NCI-H1930 (cell line): ENCODE results near the gene MFNG.
"Not testable (repeated sequence)": the region's sequence is repeated elsewhere in the genome, so short reads cannot be mapped to it uniquely, and the experiment has no call there.

ENCODE experiments used
- DNase-seq, 2 experiments: peaks; one replicate each; lab custom pipeline; 2025; lab: John Stamatoyannopoulos, UW

The MFNG gene

GRCh38 chr22:37486224-37486845 lies at the start of gene MFNG:
TSS of gene MFNG (minus strand) at chr22:37486384. CDS start at chr22:37486177, 207 bp downstream.
- no peak for DNase-seq

DNA sequence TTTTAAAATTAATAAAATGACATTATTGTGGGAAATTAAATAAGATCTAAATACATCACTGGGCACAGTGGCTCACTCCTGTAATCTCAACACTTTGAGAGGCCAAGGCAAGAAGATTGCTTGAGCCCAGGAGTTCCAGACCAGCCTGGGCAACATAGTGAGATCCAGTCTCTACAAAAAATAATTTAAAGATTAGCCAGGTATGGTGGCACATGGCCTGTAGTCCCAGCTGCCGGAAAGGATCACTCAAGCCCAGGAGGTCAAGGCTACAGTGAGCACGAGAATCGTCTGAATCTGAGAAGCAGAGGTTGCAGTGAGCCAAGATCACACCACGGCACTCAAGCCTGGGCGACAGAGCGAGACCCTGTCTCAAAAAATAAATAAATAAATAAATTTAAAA lies 49.0 kb upstream of the MFNG start:
- DNase-seq, result no peak

- no peak for DNase-seq
Measured at GRCh38 chr22:37534445-37534844, 48.3 kb upstream of the MFNG start.

GRCh38 chr22:37533995-37534394 lies 47.8 kb upstream of the MFNG start:
- DNase-seq, result no peak

GRCh38 chr22:37529652-37530345 lies 43.6 kb upstream of the MFNG start:
- no peak for DNase-seq

GRCh38 chr22:37527952-37528351 lies 41.8 kb upstream of the MFNG start:
- DNase-seq, result not testable (repeated sequence)

GRCh38 chr22:37527081-37527752 lies 41.0 kb upstream of the MFNG start:
- not testable (repeated sequence) for DNase-seq

DNA sequence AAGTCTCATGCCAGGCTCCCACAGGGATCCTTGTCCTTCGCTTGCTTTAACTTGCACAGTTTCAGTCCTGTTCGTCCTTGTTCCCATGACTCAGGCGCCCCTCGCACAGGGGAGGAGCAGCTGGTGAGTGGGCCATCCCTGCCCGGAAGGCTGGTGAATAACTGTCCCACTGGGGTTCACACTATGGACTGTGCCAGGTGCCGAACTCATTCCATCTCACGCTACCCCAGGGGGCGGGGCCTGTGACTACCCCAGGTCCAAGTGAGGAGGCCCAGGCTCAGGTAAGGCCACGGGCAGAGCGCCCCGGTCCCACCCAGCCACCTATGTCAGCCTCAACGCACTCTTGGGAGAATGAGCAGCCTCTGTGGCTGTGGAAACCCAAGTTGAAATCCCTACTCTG lies 40.2 kb upstream of the MFNG start:
- DNase-seq, result no peak

DNA sequence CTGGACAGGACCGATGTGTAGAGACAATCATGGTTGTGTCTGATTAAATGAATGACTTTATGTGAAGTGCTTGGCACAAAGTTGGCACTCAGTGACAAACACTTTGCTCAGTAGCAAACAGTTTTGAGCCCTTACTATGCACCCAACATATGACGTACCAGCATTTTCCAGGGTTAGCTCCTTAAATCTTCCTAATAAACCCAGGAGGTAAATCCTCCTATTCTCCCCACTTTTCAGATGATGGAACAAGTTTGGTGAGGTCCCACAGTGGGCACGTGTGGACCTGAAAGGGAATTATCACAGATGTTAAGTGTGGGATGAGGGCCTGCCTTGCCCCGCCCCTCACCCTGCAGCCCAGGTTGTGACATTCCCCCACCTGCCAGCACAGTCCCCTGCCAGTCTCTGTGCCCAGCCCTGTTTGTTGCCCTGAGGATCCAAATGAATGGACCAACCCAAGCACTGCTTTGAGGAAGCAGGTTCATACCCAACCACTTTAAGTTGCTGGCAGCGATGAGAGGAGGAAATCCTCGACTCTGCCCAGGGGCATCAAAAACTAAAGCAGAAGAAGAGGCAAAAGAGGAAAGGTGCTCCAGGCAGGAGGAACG lies 39.7 kb upstream of the MFNG start:
- no peak for DNase-seq

DNA sequence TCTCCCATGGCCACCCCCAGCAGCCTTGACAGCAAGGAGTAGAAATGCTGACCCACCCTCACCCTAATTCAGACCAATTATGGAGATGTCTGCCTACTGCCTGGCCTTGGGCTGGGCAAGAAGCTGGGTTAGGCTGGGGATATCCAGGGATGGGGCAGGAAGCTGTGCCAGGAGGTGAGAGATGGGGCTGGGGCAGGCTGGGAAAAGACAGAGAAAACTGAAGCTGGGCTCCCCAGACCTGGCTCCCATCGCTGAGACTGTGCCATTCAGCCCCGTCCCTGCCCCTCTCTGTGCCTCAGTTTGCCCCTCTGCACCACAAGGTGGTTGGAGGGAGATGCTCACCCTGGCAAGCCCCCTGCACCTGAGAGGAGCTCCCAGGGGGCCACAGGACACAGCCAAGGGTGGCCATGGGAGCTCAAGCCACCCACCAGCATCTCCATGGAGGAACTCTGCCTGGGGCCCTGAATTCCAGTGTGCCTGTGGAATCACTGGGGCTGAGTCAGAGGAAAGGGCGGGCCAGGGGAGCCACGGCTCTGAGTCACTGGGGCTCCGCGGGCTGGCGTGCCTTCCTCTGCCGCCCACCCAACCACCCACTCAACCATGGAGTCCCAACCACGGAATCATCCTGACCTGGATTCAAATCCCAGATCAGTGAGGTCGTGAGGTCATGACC lies 39.0 kb upstream of the MFNG start:
- no peak for DNase-seq

DNA sequence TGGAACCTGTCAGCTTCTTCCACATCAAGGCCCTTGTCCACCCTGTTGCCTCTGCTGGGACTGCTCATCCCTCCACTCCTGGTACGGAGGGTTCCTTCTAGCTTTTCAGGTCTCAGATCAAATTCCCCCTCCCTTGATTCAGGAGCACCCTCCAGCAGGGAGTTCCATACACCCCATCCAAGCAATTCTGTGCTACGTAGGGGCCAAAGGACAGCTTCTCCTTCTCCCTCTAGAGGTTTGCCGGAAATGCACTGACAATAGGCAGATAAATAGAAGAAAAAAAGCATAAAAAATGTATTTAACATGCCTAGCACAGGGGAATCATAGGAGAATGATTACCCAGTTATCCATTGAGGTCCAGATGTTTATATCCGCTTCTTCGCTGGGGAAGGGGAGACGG lies 36.3 kb upstream of the MFNG start:
- DNase-seq, result no peak

DNA sequence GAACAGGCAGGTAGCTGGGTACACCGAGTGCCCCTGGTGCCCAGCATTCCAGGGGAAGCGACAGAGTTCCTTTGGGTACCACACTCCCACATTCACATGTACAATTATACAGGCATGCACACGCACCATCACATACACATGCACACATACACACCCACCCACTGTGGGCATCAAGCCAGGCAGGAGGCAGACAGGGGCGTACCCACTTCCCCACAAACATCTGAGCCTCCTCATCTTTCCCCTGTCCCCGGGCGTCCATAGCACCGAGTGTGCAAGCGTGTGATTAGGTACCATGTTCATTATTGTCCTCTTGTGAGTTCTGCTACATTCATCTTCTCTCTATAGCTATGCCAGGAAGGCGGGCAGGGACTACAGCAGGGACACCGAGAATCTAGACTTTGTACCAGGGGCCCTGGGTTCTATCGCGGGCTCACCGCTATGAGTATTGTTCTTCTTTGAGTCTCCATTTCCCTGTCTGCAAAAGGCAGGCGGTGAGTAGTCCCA lies 35.1 kb upstream of the MFNG start:
- DNase-seq, result no peak

DNA sequence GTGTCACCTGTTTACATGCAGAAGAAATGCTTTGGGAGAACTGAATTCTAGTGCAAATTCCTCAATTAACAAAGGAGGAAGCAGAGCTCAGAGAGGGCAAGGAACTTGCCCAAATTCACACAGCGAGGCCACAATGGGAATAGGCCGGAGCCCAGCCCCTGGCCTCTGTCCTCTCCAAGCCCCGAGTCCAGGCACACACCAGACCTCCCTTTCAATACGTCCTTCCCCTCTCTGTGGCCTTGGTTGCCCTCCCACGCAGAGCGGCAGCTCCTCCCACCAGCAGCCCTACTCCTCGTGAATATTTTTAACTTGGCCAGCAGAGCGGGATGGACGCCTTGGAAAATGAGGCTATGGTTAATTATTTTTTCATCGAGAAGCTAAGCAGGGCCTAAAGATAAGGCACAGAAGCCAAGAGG lies 34.6 kb upstream of the MFNG start:
- no peak for DNase-seq

GRCh38 chr22:37519268-37520195 lies 33.3 kb upstream of the MFNG start, which contains the start of gene CARD10:
TSS of gene CARD10 (minus strand) at chr22:37519415. CDS start at chr22:37519200, 215 bp downstream.
- DNase-seq, result no peak

GRCh38 chr22:37518509-37519267 lies 32.5 kb upstream of the MFNG start:
- DNase-seq, result no peak

GRCh38 chr22:37517826-37518450 lies 31.8 kb upstream of the MFNG start:
- DNase-seq, result no peak

DNA sequence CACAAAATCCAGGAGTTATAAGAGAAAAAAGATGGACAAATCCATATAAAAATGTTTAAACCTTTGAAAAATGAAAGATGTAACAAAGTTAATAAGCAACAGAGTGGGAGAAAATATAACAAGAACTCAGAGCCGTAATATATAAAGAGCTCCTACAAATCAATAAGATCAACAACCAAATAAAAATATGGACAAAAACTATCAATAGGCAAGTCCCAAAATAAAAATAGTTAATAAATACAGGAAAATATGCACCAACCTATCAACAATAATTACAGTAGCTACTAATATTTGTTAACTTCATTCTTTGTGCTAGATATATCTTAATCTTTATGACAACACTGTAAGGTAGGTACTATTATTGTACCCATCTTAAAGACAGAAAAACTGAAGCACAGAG lies 30.3 kb upstream of the MFNG start:
- DNase-seq, result no peak

DNA sequence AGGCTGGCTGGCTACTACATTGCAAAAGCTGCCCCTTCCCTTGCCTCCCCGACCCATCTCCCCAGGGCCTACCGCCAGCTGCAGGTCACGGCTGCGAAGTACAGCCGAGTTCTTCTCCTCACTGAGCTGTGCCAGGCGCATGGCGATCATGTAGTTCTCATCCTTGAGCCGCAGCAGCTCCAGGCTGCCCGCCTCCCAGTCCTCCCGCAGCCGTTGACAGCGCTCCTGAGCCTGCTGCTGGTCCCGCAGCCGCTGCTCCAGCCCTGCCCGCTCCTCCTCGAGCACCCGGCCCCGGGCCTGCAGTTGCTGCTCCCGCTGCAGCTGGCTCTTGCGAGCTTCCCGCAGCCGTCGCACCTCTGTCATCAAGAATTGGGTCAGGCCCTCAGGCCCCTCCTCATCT lies 29.7 kb upstream of the MFNG start:
- DNase-seq, result no peak

GRCh38 chr22:37514526-37515051 lies 28.4 kb upstream of the MFNG start:
- DNase-seq, result no peak
